Measurements from ENCODE around the gene PRORP.

DNA sequence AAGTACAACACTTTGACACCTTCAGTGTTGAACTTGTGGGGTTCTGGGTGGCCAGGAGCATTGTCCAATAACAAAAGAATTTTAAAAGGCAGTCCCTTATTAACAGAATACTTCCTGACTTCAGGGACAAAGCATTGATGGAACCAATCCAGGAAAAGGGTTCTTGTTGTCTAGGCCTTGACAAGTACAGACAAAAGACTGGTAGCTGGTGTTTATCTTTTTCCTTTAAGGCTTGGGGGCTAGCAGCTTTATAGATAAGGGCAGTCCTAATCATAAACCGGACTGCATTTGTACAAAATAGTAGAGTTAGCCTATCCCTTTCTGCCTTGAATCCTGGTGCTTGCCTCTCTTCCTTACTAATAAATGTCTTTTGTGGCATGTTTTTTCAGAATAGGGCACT, 48.9 kb upstream of the PRORP start:
- TF ChIP-seq, protein P1, sequence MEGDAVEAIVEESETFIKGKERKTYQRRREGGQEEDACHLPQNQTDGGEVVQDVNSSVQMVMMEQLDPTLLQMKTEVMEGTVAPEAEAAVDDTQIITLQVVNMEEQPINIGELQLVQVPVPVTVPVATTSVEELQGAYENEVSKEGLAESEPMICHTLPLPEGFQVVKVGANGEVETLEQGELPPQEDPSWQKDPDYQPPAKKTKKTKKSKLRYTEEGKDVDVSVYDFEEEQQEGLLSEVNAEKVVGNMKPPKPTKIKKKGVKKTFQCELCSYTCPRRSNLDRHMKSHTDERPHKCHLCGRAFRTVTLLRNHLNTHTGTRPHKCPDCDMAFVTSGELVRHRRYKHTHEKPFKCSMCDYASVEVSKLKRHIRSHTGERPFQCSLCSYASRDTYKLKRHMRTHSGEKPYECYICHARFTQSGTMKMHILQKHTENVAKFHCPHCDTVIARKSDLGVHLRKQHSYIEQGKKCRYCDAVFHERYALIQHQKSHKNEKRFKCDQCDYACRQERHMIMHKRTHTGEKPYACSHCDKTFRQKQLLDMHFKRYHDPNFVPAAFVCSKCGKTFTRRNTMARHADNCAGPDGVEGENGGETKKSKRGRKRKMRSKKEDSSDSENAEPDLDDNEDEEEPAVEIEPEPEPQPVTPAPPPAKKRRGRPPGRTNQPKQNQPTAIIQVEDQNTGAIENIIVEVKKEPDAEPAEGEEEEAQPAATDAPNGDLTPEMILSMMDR (IDR thresholded peaks at IDR 0.05), result no peak
- TF ChIP-seq POLR2A (IDR thresholded peaks at IDR 0.05), result no peak
